Measurements from ENCODE around the gene NOS2.

DNA sequence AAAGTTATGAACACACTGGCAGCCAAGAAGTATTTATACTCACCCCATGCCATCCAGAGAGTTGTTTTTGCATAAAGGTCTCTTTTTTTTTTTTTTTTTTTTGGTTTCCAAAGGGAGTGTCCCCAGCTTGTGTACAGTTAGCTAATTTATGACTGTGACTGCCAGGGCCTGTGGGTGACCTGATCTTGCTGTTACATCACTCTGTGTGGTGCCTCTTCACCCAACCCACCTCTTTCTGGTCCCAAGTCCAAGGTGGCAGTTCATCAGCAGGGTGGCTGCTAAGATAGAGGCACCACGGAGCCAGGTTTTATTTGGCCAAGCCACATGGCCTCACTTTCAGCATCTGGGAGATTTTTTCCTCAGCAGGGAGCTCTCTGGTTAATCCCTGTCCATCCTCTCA, at the start of gene NOS2:
- TF ChIP-seq CTCF (IDR thresholded peaks at IDR 0.05): no peak
- TF ChIP-seq POLR2AphosphoS5 (IDR thresholded peaks at IDR 0.05): no peak
- TF ChIP-seq POLR2A (IDR thresholded peaks at IDR 0.05; ENCODE audit: low read depth): no peak
- TF ChIP-seq EP300 (IDR thresholded peaks at IDR 0.05): no peak

All from esophagus muscularis mucosa (tissue), 4 donors.